Astrocyte (in vitro differentiated cells and primary cell): Measurements from ENCODE around the gene CNOT3. TPM values are rescaled to one million over a fixed set of nuclear protein-coding genes. Genes with fewer than 3 reads are reported as not detected.

ENCODE experiments used
- DNase-seq: peaks from one replicate; pipeline ENCODE4 v3.0.0-alpha.2; 2010; ENCODE audit warnings: low read depth
- FAIRE-seq: peaks from 2 replicates; lab custom pipeline; 2011; peaks lifted over from hg19 to GRCh38; lab: Jason Lieb, UNC
- H2AFZ ChIP-seq: 2 replicates; pipeline ENCODE4 v1.6.0; 2012; ENCODE audit warnings: low read depth, low read length, inconsistent platforms
- H3K27ac ChIP-seq: 2 replicates; pipeline ENCODE4 v1.5.1; 2011; ENCODE audit warnings: low read depth, low read length, inconsistent platforms
- H3K27me3 ChIP-seq: 2 replicates; pipeline ENCODE4 v1.6.0; 2011; ENCODE audit warnings: low read length, inconsistent platforms; ENCODE audit not compliant: insufficient read depth
- H3K36me3 ChIP-seq: 2 replicates; pipeline ENCODE4 v1.5.1; 2011; ENCODE audit warnings: low read length, inconsistent platforms; ENCODE audit not compliant: insufficient read depth
- H3K4me1 ChIP-seq: 2 replicates; pipeline ENCODE4 v1.5.1; 2011; ENCODE audit warnings: low read length, inconsistent platforms; ENCODE audit not compliant: insufficient read depth
- H3K4me2 ChIP-seq: 2 replicates; pipeline ENCODE4 v1.6.0; 2012; ENCODE audit warnings: low read length, inconsistent platforms
- H3K4me3 ChIP-seq: 2 replicates; pipeline ENCODE4 v1.5.1; 2011; ENCODE audit warnings: low read depth, mild to moderate bottlenecking, low read length, inconsistent platforms; ENCODE audit not compliant: insufficient read depth
- H3K79me2 ChIP-seq: 2 replicates; pipeline ENCODE4 v1.6.0; 2012; ENCODE audit warnings: mild to moderate bottlenecking, low read length, inconsistent platforms; ENCODE audit not compliant: insufficient read depth
- H3K9ac ChIP-seq: 2 replicates; pipeline ENCODE4 v1.6.0; 2012; ENCODE audit warnings: mild to moderate bottlenecking, low read length, inconsistent platforms
- H3K9me3 ChIP-seq: 2 replicates; pipeline ENCODE4 v1.5.1; 2012; ENCODE audit warnings: low read depth, mild to moderate bottlenecking, low read length, inconsistent platforms; ENCODE audit not compliant: insufficient read depth
- H4K20me1 ChIP-seq: 2 replicates; pipeline ENCODE4 v1.6.0; 2012; ENCODE audit warnings: low read length, inconsistent platforms; ENCODE audit not compliant: insufficient read depth
- H3K27ac Mint-ChIP-seq: one replicate; pipeline ENCODE4 v1.8.0; 2021; ENCODE audit warnings: mild to moderate bottlenecking, mixed read lengths; ENCODE audit not compliant: unreplicated experiment
- H3K27me3 Mint-ChIP-seq: one replicate; pipeline ENCODE4 v1.8.0; 2021; ENCODE audit warnings: low read depth, mixed read lengths; ENCODE audit not compliant: unreplicated experiment
- H3K36me3 Mint-ChIP-seq: one replicate; pipeline ENCODE4 v1.8.0; 2021; ENCODE audit warnings: low read depth, mixed read lengths; ENCODE audit not compliant: unreplicated experiment
- H3K4me1 Mint-ChIP-seq: one replicate; pipeline ENCODE4 v1.8.0; 2021; ENCODE audit warnings: low read depth, mixed read lengths; ENCODE audit not compliant: unreplicated experiment
- H3K4me3 Mint-ChIP-seq: one replicate; pipeline ENCODE4 v1.8.0; 2021; ENCODE audit warnings: mild to moderate bottlenecking, moderate library complexity, mixed read lengths; ENCODE audit not compliant: unreplicated experiment
- H3K9me3 Mint-ChIP-seq: one replicate; pipeline ENCODE4 v1.8.0; 2021; ENCODE audit warnings: mild to moderate bottlenecking, mixed read lengths; ENCODE audit not compliant: unreplicated experiment
- EZH2 ChIP-seq: IDR thresholded peaks from 2 replicates; pipeline ENCODE4 v1.6.1; 2012; ENCODE audit warnings: mild to moderate bottlenecking, low read length, inconsistent platforms; ENCODE audit not compliant: insufficient read depth
- total RNA-seq: library from RNA; stranded (reverse); gene quantifications from 2 replicates; pipeline ENCODE4 v1.2.1, GENCODE V29; 2021
- TF ChIP-seq, protein P1 (sequence below): IDR thresholded peaks from 2 replicates; pipeline ENCODE4 v1.5.1; 2011; ENCODE audit warnings: low read depth, mild to moderate bottlenecking, inconsistent platforms, low read length, moderate library complexity; ENCODE audit not compliant: insufficient read depth

CNOT3 gene
- total RNA-seq, 1 donor from 2014 or later, result 39.2 TPM

DNA sequence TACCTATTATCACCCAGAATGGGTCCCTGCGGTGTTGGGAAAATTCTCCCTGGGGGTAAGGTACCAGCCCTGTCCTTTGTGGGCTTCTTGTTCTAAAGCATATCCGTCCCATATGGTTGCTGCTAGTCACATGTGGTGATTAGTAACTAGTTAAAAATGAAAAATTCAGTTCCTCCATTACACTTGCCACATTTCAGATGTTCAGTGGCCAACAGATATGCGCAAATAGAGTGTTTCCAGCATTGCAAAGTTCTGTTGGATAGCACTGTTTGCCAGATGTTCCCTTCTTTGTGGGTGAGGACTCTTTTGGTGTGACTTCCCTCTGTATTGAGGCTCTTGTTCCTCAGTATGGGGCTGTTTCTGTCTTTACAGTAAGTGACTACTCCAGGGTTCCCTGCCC is 3.8 kb downstream of the CNOT3 start:
- TF ChIP-seq, protein P1, sequence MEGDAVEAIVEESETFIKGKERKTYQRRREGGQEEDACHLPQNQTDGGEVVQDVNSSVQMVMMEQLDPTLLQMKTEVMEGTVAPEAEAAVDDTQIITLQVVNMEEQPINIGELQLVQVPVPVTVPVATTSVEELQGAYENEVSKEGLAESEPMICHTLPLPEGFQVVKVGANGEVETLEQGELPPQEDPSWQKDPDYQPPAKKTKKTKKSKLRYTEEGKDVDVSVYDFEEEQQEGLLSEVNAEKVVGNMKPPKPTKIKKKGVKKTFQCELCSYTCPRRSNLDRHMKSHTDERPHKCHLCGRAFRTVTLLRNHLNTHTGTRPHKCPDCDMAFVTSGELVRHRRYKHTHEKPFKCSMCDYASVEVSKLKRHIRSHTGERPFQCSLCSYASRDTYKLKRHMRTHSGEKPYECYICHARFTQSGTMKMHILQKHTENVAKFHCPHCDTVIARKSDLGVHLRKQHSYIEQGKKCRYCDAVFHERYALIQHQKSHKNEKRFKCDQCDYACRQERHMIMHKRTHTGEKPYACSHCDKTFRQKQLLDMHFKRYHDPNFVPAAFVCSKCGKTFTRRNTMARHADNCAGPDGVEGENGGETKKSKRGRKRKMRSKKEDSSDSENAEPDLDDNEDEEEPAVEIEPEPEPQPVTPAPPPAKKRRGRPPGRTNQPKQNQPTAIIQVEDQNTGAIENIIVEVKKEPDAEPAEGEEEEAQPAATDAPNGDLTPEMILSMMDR, result no peak
- no peak for TF ChIP-seq EZH2
- peaks cover 67% of the 10 kb centered on the region for H3K79me2 ChIP-seq
- no peak for FAIRE-seq

DNA sequence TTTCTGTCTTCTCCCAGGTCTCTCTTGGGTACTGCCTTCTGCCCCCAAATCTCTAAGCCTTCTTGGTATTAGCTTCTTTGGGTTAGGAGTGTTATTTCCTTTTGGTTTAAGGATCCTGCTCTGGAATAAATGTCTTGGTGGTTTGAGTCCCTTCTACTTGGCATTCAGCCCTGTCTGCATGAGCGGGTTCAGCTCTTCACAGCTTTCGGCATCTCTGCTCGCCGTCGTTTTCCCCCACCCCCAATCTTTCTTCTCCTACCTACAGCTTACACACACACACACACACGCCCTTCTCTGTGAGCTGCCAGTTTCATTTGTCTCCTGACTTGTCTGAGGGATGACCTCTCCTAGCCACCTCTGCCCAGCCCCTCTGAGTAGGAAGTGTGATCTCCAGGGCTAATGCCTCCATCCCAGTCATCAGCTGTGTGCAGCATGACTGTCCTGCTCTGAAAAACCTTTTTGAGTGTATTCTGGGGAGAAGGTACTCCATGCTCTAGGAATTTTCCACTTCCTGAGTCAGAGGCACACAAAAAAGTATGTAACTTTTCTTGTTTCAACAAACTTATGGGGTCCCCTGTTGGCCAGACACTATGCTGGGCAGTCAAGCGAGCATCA is 4.7 kb downstream of the CNOT3 start:
- H3K27me3 ChIP-seq, result no peaks in the 10 kb centered on the region
- Mint-ChIP-seq H3K4me1 (peaks cover 20% of the 10 kb centered on the region), H3K4me3 (no peak overlapping the region), H3K27ac (no peak overlapping the region), H3K9me3 (no peaks in the 10 kb centered on the region), H3K36me3 (peaks cover 26% of the 10 kb centered on the region), H3K27me3 (no peaks in the 10 kb centered on the region)
- H3K27ac ChIP-seq, result peak overlapping the region; percentile 10
- no peak overlapping the region for H3K4me3 ChIP-seq
- H3K9me3 ChIP-seq, result no peaks in the 10 kb centered on the region
- H3K79me2 ChIP-seq, result peaks cover 67% of the 10 kb centered on the region
- TF ChIP-seq, protein P1, result no peak
- TF ChIP-seq EZH2, result no peak
- H4K20me1 ChIP-seq, result peaks cover 77% of the 10 kb centered on the region
- peaks cover 16% of the 10 kb centered on the region for H3K4me1 ChIP-seq
- peaks cover 36% of the 10 kb centered on the region for H3K36me3 ChIP-seq
- FAIRE-seq (no peak), DNase-seq (peak; percentile 6)
- H2AFZ ChIP-seq, result no peak overlapping the region
- peak overlapping the region; percentile 60 for H3K4me2 ChIP-seq
- peak overlapping the region; percentile 60 for H3K9ac ChIP-seq

More for the DNA sequence above, 3.8 kb downstream of the CNOT3 start:
- Mint-ChIP-seq H3K4me3 (no peak overlapping the region), H3K27me3 (no peaks in the 10 kb centered on the region), H3K27ac (no peak overlapping the region), H3K36me3 (peaks cover 23% of the 10 kb centered on the region), H3K9me3 (no peaks in the 10 kb centered on the region), H3K4me1 (peaks cover 20% of the 10 kb centered on the region)
- H3K4me1 ChIP-seq, result peaks cover 16% of the 10 kb centered on the region
- no peaks in the 10 kb centered on the region for H3K27me3 ChIP-seq
- no peak overlapping the region for H3K4me2 ChIP-seq
- peaks cover 68% of the 10 kb centered on the region for H4K20me1 ChIP-seq
- H3K36me3 ChIP-seq, result peaks cover 28% of the 10 kb centered on the region
- H3K4me3 ChIP-seq, result no peak overlapping the region
- H2AFZ ChIP-seq, result no peak overlapping the region
- H3K9ac ChIP-seq, result no peak overlapping the region
- H3K27ac ChIP-seq, result no peak overlapping the region
- DNase-seq, result no peak
- H3K9me3 ChIP-seq, result no peaks in the 10 kb centered on the region

DNA sequence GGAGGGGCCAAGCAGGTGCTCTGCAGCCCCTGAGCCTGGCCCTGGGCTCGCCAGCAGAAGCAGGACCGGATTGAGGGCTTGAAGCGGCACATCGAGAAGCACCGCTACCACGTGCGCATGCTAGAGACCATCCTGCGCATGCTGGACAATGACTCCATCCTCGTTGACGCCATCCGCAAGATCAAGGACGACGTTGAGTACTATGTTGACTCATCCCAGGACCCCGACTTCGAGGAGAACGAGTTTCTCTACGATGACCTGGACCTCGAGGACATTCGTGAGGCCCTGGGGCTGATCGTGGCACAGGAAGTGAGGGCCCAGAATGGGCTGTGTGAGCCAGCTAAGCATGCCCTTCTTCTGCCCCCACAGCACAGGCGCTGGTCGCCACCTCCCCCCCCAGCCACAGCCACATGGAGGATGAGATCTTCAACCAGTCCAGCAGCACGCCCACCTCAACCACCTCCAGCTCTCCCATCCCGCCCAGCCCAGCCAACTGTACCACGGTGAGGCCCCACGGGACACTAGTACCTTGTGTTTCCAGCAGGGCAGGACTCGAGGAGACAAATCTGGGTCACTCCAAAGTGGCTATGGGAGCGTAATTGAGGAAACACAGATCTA is 8.1 kb downstream of the CNOT3 start:
- no peaks in the 10 kb centered on the region for H3K27me3 ChIP-seq
- no peaks in the 10 kb centered on the region for H3K9me3 ChIP-seq
- peaks cover 34% of the 10 kb centered on the region for H3K36me3 Mint-ChIP-seq
- H3K27ac Mint-ChIP-seq, result no peak overlapping the region
- H3K9me3 Mint-ChIP-seq, result no peaks in the 10 kb centered on the region
- H3K27ac ChIP-seq, result no peak overlapping the region
- H3K4me2 ChIP-seq, result no peak overlapping the region
- H3K27me3 Mint-ChIP-seq, result no peaks in the 10 kb centered on the region
- DNase-seq, result no peak
- H3K4me1 Mint-ChIP-seq, result peaks cover 13% of the 10 kb centered on the region
- H3K9ac ChIP-seq, result no peak overlapping the region
- H3K4me1 ChIP-seq, result peaks cover 8% of the 10 kb centered on the region
- no peak for FAIRE-seq
- no peak overlapping the region for H3K4me3 Mint-ChIP-seq
- H2AFZ ChIP-seq, result no peak overlapping the region
- peaks cover 45% of the 10 kb centered on the region for H3K36me3 ChIP-seq
- no peak overlapping the region for H3K4me3 ChIP-seq
- H4K20me1 ChIP-seq, result peaks cover 74% of the 10 kb centered on the region
- peaks cover 36% of the 10 kb centered on the region for H3K79me2 ChIP-seq
- TF ChIP-seq, protein P1, result no peak
- no peak for TF ChIP-seq EZH2
